PFSK-1 (cell line): ENCODE measurements around the gene SERP1.

ENCODE experiments used
- POLR2AphosphoS5 ChIP-seq: IDR thresholded peaks from 2 replicates; pipeline ENCODE4 v1.6.1; 2012; ENCODE audit warnings: low read depth, mild to moderate bottlenecking, control low read depth, low read length, moderate library complexity
- REST ChIP-seq, 2 experiments: IDR thresholded peaks; 2 replicates each; pipeline versions ENCODE4 v1.6.1 to v1.8.0; 2011 to 2012; ENCODE audit warnings: low read depth in 2 of 2, low read length in 2 of 2, control low read depth in 1 of 2, inconsistent platforms in 1 of 2, mild to moderate bottlenecking in 1 of 2, moderate library complexity in 1 of 2; ENCODE audit not compliant: insufficient read depth in 1 of 2

DNA sequence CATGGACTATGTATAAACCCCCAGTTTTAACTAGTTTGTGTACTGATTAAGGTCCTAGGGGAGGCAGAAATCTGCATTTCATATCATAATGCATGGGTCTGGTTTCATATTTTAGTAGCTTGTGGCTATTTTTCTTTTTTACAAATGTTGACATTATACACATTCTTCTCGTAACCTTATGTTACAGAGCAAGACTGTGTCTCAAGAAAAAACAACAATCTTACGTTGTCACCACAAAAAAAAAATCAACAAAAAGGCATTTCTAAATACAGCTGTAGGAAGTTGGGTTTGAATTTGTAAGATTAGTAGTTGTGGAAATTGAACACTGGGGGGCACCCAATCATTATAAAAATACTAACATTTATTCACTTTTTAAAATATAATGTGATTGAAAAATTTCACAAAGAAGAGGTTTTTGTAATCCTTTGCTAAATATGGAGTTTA lies 17.9 kb downstream of the SERP1 start:
- TF ChIP-seq REST (IDR thresholded peaks at IDR 0.05; ENCODE audit: insufficient read depth in 1 of 2, low read depth in 2 of 2, low read length in 2 of 2) (no peak), POLR2AphosphoS5 (no peak)
